NCI-H510A treated with DMSO at 0.1 percent for 48 hours (cell line): Measurements from ENCODE around the gene OSCAR.

Source experiments
- DNase-seq: peaks from one replicate; lab custom pipeline; 2025; lab: John Stamatoyannopoulos, UW

Gene OSCAR

GRCh38 chr19:54100561-54100960, at the start of gene OSCAR:
OSCAR (minus strand) TSS chr19:54100803; CDS start chr19:54100792, 11 bp downstream.
- DNase-seq, result no peak

- DNase-seq, result no peak
Measured at GRCh38 chr19:54149021-54149812, 48.6 kb upstream of the OSCAR start.

DNA sequence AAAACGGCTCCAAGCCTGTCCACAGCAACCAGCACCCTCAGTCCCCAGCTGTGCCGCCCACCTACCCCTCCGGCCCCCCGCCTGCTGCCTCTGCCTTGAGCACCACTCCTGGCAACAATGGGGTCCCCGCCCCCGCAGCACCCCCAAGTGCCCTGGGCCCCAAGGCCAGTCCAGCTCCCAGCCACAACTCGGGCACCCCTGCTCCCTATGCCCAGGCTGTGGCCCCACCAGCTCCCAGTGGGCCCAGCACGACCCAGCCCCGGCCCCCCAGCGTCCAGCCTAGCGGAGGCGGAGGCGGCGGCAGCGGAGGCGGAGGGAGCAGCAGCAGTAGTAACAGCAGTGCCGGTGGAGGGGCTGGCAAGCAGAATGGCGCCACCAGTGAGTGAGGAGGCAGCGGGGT, 47.6 kb upstream of the OSCAR start:
- DNase-seq, result no peak

DNA sequence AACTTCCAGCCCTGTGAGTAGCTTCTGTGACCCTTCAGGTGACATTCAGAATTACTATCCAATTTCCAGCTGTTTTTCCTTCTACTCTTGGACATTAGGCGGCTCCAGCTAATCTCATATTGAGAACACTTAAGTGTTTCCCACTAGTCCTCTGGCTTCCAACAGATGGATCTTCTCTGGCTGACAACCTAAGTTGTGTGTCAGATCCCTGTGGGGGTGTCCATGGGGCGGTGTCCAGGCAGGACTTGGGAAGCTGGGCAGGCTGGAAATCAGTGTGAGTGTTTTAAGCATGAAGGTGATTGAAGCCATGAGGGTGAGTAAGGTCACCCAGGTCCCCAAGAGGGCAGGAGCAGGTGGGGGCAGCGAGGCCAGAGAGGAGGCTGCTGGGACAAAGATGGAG, 47.1 kb upstream of the OSCAR start:
- no peak for DNase-seq

DNA sequence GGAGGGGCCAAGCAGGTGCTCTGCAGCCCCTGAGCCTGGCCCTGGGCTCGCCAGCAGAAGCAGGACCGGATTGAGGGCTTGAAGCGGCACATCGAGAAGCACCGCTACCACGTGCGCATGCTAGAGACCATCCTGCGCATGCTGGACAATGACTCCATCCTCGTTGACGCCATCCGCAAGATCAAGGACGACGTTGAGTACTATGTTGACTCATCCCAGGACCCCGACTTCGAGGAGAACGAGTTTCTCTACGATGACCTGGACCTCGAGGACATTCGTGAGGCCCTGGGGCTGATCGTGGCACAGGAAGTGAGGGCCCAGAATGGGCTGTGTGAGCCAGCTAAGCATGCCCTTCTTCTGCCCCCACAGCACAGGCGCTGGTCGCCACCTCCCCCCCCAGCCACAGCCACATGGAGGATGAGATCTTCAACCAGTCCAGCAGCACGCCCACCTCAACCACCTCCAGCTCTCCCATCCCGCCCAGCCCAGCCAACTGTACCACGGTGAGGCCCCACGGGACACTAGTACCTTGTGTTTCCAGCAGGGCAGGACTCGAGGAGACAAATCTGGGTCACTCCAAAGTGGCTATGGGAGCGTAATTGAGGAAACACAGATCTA, 45.0 kb upstream of the OSCAR start:
- DNase-seq, result no peak

DNA sequence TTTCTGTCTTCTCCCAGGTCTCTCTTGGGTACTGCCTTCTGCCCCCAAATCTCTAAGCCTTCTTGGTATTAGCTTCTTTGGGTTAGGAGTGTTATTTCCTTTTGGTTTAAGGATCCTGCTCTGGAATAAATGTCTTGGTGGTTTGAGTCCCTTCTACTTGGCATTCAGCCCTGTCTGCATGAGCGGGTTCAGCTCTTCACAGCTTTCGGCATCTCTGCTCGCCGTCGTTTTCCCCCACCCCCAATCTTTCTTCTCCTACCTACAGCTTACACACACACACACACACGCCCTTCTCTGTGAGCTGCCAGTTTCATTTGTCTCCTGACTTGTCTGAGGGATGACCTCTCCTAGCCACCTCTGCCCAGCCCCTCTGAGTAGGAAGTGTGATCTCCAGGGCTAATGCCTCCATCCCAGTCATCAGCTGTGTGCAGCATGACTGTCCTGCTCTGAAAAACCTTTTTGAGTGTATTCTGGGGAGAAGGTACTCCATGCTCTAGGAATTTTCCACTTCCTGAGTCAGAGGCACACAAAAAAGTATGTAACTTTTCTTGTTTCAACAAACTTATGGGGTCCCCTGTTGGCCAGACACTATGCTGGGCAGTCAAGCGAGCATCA, 41.7 kb upstream of the OSCAR start:
- DNase-seq, result no peak

DNA sequence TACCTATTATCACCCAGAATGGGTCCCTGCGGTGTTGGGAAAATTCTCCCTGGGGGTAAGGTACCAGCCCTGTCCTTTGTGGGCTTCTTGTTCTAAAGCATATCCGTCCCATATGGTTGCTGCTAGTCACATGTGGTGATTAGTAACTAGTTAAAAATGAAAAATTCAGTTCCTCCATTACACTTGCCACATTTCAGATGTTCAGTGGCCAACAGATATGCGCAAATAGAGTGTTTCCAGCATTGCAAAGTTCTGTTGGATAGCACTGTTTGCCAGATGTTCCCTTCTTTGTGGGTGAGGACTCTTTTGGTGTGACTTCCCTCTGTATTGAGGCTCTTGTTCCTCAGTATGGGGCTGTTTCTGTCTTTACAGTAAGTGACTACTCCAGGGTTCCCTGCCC, 40.8 kb upstream of the OSCAR start:
- DNase-seq, result no peak

GRCh38 chr19:54138489-54139256, 38.1 kb upstream of the OSCAR start:
- no peak for DNase-seq

DNA sequence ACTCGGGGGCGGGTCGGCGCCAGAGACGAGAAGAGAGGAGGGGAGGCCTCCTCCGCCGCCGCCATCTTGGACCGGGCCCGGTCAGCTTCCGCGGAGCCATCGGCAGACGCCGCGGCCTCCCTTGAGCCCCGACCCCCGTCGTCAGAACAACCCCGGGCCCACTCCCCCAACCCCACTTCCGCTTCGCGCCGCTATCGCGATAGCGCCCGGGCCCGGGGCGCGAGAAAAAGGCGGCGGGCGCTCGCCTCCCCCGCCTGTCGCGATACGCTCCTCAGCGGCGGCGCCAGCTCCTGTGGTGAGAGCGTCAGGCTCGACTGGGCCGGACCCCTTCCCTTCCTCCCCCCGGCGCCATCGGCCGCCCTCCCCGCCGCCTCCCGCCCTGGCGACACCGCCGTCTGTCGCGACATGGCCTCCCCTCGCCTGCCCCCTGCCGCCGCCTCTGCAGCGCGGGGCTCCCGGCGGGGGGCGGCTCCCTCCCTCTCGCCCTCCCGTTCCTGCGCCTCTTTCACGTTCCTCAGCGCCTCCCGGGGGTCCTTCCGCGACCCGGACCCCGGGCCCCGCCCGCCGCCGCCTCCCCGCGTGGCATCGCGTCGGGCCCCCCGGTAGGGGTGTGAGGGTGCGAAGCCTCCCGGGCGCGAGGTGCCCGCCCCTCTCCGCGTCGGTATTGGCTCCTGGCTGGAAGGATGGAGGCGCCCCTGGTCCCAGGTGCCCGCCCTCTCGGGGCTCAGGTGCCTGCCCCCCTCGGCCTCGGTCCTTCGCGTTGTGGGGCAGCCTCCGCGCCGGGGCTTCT, 37.3 kb upstream of the OSCAR start, which contains the start of gene CNOT3:
Gene CNOT3, plus strand, starts transcription at position 64 of the 790 bp plus-strand sequence. CDS start 5,217 bp downstream, outside the sequence.
- no peak for DNase-seq

DNA sequence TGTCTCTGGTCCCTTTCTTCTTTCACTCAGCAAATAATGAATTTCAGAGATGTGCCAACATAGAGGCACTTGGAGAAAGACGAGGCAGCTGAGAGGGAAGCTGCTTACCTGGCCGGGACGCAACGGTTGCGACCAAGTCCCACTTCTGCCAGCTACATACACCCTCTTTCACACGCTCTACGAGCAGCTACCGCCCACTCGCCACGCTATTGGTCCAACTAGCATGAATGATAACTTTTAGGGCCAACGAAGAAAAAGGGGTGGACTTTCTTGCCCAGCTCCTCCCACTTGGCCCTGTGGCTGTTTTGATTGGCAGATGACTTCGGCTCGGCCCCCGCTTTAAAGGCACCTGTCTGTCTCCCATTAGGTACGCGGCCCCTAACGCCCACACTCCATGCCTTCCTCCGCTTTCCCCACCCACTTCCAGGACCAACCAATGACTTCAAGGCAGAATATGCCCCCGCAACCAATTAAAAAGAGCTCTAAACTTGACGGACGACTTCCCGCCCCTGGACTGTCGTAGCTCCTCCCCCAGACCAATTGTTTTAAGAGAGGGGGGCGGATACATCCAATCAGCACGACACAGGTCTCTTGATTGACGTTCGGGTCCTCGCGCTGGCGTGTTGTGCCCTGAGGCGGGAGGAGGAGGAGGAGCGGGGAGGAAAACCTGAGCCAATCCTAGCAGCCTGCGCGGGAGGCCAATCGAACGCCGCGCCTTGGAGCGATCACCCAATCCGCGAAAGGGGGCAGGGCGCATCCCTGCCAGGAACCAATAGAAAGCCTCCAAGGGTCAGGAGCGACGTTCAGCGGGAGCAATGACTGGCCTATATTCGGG, 36.5 kb upstream of the OSCAR start:
- peak; percentile 99 for DNase-seq

GRCh38 chr19:54136086-54136863, 35.7 kb upstream of the OSCAR start:
- peak; percentile 35 for DNase-seq

DNA sequence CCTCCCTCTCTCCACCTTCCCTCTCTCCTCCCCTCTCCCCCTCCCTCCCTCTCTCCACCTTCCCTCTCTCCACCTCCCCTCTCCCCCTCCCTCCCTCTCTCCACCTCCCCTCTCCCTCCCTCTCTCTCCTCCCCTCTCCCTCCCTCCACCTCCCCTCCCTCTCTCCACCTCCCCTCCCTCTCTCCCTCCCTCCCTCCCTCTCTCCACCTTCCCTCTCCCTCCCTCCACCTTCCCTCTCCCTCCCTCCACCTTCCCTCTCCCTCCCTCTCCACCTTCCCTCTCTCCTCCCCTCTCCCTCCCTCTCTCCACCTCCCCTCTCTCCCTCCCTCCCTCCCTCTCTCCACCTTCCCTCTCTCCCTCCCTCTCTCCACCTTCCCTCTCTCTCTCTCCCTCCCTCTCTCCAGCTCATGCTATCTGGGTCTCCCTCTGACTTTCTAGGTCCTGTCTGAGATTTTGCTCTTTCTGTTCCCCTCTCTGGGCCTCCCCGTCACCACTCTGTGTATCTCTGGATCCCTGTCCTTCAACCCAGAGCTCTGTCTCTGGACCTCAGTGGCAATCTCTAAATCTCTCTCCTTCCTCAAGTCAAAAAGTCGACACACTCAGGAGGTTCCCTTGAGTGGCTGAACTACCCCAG, 33.5 kb upstream of the OSCAR start:
- DNase-seq, result no peak

- peak; percentile 64 for DNase-seq
Measured at GRCh38 chr19:54133312-54133956, 32.8 kb upstream of the OSCAR start.

- DNase-seq, result no peak
Measured at GRCh38 chr19:54129617-54129996, 29.0 kb upstream of the OSCAR start.

- no peak for DNase-seq
Measured at GRCh38 chr19:54128796-54129616, 28.4 kb upstream of the OSCAR start.

DNA sequence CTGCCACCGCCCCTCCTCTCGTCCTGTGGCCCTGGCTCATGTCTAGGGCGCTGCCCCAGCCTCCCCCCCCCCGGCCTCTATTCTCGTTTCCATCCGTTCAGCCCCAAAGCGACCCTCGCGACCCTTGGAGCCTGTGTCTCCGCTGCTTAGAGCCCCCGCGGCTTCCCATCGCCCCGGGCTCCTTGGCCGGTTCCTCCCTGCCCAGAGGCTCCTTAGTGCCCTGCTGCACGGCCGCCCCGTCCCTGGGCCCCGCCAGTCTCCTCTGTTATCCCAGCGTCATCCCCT, 27.8 kb upstream of the OSCAR start:
- DNase-seq, result no peak

DNA sequence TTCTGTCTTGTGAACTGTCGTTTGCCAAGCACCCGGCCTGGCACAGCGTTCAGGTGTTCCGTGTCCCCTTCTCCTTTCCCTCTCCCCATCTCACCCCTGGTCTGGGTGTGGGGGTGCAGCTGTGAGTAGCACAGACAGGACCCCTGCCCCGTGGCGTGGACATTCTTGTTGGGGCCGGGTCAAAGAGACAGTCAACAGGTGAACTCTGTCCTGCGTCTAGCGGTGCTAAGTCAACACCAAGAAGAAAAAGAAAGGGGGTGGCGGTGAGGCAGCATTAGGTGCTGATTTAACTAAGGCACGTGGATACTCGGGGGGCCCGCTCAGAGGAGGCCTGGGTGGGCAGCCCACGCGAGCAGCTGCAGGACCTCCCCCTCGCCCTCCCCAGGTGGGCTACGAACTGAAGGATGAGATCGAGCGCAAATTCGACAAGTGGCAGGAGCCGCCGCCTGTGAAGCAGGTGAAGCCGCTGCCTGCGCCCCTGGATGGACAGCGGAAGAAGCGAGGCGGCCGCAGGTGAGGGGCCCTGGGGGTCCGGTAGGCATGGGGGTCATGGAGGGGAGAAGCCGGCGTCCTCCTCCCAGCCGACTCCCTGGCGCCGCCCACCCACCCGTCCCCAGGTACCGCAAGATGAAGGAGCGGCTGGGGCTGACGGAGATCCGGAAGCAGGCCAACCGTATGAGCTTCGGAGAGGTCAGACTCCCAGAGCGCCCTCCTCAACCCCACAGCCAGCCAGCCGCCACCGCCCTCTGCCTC, 27.3 kb upstream of the OSCAR start:
- DNase-seq, result no peak
